ENCODE measurements around the gene FAM151B. TPM values are rescaled to one million over a fixed set of nuclear protein-coding genes. Genes with fewer than 3 reads are reported as not detected.

FAM151B gene
- total and polyA plus RNA-seq, 9 of the 15 experiments (the other 6 are each of a cell fraction or from before 2014, with no cell fraction given): 0.10 to 0.46 (median 0.22) TPM; not detected in 2

DNA sequence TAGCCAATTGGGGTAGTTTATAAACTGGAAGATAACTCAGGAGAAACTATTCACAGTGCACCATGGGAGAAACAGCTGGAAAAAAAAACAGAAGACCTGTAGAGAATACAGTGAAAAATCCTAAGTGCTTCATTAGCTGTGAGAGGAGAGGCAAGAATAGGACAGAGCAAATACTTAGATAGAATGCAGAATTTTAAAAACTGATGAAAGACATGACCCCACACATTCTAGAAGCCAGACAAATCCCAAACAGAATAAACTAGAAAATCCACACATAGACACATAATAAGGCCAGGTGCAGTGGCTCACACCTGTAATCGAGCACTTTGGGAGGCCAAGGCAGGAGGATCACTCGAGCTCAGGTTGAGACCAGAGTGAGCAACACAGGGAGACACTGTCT is 7.5 kb upstream of the FAM151B start:
- Histone ChIP-seq H4K20me1 (replicated peaks; ENCODE audit: control insufficient read depth, insufficient read depth, low read length) (no peaks in the 10 kb centered on the region), H3K9me1 (ENCODE audit: control insufficient read depth, insufficient read depth, low read length) (no peaks in the 10 kb centered on the region), H3K9me3 (replicated peaks; ENCODE audit: control insufficient read depth, insufficient read depth, low read depth, low read length) (no peaks in the 10 kb centered on the region), H3K27me3 (ENCODE audit: control insufficient read depth in 2 of 2, insufficient read depth in 2 of 2, low read length in 2 of 2) (0 out of 5 replicates have a peak, but pooled peaks cover 0 to 5% of the 10 kb centered on the region in 2 experiments), H3K4me1 (replicated peaks in 1 of 2; ENCODE audit: control insufficient read depth in 2 of 2, insufficient read depth in 2 of 2, low read length in 2 of 2) (no peaks in the 10 kb centered on the region), H3K4me3 (no peak overlapping the region), H3K36me3 (ENCODE audit: control insufficient read depth, insufficient read depth, low read length) (no peaks in the 10 kb centered on the region; the same call in 2 of the 3 replicates), H3K79me2 (ENCODE audit: control insufficient read depth, insufficient read depth, low read length) (no peaks in the 10 kb centered on the region), H2AFZ (ENCODE audit: low read depth, low read length) (no peak overlapping the region), H3K4me2 (ENCODE audit: insufficient read depth, low read length) (no peak overlapping the region), H3K27ac (ENCODE audit: extremely low read depth, low read depth, low read length) (no peak overlapping the region), H3K9ac (ENCODE audit: insufficient read depth in 1 of 2, low read depth in 2 of 2, low read length in 2 of 2) (no peak overlapping the region)
- ChIA-PET POLR2A (interaction anchor here (0.7 kb wide), 1 partner anchor 14 kb away, joined by 3 read pairs; no protein-coding TSS in a partner anchor), CTCF (ENCODE audit: low intra/inter-chr PET ratio) (no interaction called here)
- WGBS (ENCODE audit: insufficient coverage, low coverage, missing lambda C conversion rate): 67% methylated on average over 2 of the region's 2 CpGs
- ATAC-seq (no peak), DNase-seq (ENCODE audit: extremely low read depth in 1 of 4, low spot score in 3 of 4) (no peak), FAIRE-seq (no peak)
- intact Hi-C loops (cut with micrococcal nuclease): loop anchor here (10.0 kb wide), 2 partner anchors 156 to 714 kb away; partner anchors contain the start of gene SPZ1
- in situ Hi-C loops (cut with MboI): no loop called here
- no peak for TF ChIP-seq U2AF2 (optimal IDR thresholded peaks at IDR 0.05; ENCODE audit: low read depth, low read length)
- no peak for TF ChIP-seq POLR2AphosphoS2 (IDR thresholded peaks at IDR 0.05; ENCODE audit: low read length)
- no peak for TF ChIP-seq ZC3H4 (CRISPR knock-in tag; IDR thresholded peaks at IDR 0.05; ENCODE audit: borderline replicate concordance)
- TF ChIP-seq, protein P1, sequence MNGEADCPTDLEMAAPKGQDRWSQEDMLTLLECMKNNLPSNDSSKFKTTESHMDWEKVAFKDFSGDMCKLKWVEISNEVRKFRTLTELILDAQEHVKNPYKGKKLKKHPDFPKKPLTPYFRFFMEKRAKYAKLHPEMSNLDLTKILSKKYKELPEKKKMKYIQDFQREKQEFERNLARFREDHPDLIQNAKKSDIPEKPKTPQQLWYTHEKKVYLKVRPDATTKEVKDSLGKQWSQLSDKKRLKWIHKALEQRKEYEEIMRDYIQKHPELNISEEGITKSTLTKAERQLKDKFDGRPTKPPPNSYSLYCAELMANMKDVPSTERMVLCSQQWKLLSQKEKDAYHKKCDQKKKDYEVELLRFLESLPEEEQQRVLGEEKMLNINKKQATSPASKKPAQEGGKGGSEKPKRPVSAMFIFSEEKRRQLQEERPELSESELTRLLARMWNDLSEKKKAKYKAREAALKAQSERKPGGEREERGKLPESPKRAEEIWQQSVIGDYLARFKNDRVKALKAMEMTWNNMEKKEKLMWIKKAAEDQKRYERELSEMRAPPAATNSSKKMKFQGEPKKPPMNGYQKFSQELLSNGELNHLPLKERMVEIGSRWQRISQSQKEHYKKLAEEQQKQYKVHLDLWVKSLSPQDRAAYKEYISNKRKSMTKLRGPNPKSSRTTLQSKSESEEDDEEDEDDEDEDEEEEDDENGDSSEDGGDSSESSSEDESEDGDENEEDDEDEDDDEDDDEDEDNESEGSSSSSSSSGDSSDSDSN (IDR thresholded peaks at IDR 0.05; ENCODE audit: borderline replicate concordance in 1 of 2, low read depth in 2 of 2, low read length in 2 of 2): no peak
- no peak for TF ChIP-seq ZNF274 (IDR thresholded peaks at IDR 0.05; ENCODE audit: borderline replicate concordance, low read depth, low read length)
- no peak for TF ChIP-seq ZNF311 (CRISPR knock-in tag; IDR thresholded peaks at IDR 0.05)
- TF ChIP-seq, protein P2, sequence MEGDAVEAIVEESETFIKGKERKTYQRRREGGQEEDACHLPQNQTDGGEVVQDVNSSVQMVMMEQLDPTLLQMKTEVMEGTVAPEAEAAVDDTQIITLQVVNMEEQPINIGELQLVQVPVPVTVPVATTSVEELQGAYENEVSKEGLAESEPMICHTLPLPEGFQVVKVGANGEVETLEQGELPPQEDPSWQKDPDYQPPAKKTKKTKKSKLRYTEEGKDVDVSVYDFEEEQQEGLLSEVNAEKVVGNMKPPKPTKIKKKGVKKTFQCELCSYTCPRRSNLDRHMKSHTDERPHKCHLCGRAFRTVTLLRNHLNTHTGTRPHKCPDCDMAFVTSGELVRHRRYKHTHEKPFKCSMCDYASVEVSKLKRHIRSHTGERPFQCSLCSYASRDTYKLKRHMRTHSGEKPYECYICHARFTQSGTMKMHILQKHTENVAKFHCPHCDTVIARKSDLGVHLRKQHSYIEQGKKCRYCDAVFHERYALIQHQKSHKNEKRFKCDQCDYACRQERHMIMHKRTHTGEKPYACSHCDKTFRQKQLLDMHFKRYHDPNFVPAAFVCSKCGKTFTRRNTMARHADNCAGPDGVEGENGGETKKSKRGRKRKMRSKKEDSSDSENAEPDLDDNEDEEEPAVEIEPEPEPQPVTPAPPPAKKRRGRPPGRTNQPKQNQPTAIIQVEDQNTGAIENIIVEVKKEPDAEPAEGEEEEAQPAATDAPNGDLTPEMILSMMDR (IDR thresholded peaks at IDR 0.05 in 2 of 3, conservative IDR thresholded peaks at IDR 0.05 in 1 of 3; ENCODE audit: insufficient read depth in 2 of 3, low read depth in 1 of 3, low read length in 3 of 3): no peak
- no peak for TF ChIP-seq HLTF (IDR thresholded peaks at IDR 0.05)
- no peak for TF ChIP-seq COPS2 (conservative IDR thresholded peaks at IDR 0.05)
- TF ChIP-seq, protein P3, sequence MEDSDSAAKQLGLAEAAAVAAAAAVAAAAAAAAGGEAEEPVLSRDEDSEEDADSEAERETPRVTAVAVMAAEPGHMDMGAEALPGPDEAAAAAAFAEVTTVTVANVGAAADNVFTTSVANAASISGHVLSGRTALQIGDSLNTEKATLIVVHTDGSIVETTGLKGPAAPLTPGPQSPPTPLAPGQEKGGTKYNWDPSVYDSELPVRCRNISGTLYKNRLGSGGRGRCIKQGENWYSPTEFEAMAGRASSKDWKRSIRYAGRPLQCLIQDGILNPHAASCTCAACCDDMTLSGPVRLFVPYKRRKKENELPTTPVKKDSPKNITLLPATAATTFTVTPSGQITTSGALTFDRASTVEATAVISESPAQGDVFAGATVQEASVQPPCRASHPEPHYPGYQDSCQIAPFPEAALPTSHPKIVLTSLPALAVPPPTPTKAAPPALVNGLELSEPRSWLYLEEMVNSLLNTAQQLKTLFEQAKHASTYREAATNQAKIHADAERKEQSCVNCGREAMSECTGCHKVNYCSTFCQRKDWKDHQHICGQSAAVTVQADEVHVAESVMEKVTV (CRISPR knock-in tag; IDR thresholded peaks at IDR 0.05): no peak
- TF ChIP-seq, protein P4, sequence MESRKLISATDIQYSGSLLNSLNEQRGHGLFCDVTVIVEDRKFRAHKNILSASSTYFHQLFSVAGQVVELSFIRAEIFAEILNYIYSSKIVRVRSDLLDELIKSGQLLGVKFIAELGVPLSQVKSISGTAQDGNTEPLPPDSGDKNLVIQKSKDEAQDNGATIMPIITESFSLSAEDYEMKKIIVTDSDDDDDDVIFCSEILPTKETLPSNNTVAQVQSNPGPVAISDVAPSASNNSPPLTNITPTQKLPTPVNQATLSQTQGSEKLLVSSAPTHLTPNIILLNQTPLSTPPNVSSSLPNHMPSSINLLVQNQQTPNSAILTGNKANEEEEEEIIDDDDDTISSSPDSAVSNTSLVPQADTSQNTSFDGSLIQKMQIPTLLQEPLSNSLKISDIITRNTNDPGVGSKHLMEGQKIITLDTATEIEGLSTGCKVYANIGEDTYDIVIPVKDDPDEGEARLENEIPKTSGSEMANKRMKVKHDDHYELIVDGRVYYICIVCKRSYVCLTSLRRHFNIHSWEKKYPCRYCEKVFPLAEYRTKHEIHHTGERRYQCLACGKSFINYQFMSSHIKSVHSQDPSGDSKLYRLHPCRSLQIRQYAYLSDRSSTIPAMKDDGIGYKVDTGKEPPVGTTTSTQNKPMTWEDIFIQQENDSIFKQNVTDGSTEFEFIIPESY (CRISPR knock-in tag; IDR thresholded peaks at IDR 0.05): no peak
- TF ChIP-seq BACH1 (tag; IDR thresholded peaks at IDR 0.05): no peak
- no peak for TF ChIP-seq PHB2 (IDR thresholded peaks at IDR 0.05; ENCODE audit: low read depth)
- no TSS peak for BruUV-seq (replicated peaks)
